ENCODE results near the gene METTL25B.

DNA sequence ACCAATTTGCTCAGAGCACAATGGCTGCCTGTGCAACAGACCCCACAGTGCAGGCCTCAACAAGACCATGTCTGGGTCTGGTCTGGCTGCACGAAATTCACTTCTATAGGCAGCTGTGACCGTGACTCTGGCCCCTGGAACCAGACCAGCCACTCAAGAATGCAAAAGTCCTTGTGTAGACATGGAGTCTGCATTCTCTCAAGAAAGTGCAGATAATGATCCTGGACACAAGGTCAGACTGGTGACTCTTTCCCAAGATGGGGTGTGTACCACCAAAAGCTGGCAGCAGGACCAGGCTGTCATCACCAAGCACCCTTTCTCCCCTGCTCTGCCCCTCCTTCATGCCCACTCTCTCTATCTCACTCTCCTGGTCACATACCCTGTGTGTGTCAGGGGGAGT is 7.1 kb upstream of the METTL25B start:
- TF ChIP-seq CTCF (IDR thresholded peaks at IDR 0.05; ENCODE audit: low read depth, low read length) = no peak
- TF ChIP-seq EZH2phosphoT487 (IDR thresholded peaks at IDR 0.05; ENCODE audit: low read depth) = no peak
